Lung (tissue), 12 donors: ENCODE measurements around the gene WDSUB1. TPM values are rescaled to one million over a fixed set of nuclear protein-coding genes. Genes with fewer than 3 reads are reported as not detected.
A peak's percentile ranks its signal among the peaks of the same experiment; 100 is the strongest.

Experiments
- ATAC-seq: fragments of 200-7000 bp; cut with Tn5 transposase; one replicate; pipeline ENCODE4 v1.9.1; 2020; ENCODE audit warnings: moderate number of reproducible peaks; ENCODE audit not compliant: insufficient read depth, low FRiP score
- DNase-seq, 3 donors: peaks; one replicate each; pipeline ENCODE4 v3.0.0-alpha.2; 2013 to 2017
- H3K27ac ChIP-seq, 2 donors: one replicate each; pipeline ENCODE4 v1.5.1; 2013; ENCODE audit warnings: mild to moderate bottlenecking in 2 of 2, moderate library complexity in 2 of 2, control low read depth in 1 of 2, inconsistent platforms in 1 of 2, low read depth in 1 of 2, low read length in 1 of 2
- H3K27me3 ChIP-seq, 3 donors: one replicate each; pipeline ENCODE4 v1.5.1; 2013; ENCODE audit warnings: low read length in 2 of 3; ENCODE audit not compliant: control insufficient read depth in 3 of 3, insufficient read depth in 3 of 3
- H3K36me3 ChIP-seq, 4 donors: one replicate each; pipeline ENCODE4 v1.5.1; 2013; ENCODE audit warnings: low read length in 4 of 4, mild to moderate bottlenecking in 1 of 4, moderate library complexity in 1 of 4; ENCODE audit not compliant: control insufficient read depth in 4 of 4, insufficient read depth in 4 of 4
- H3K4me1 ChIP-seq, 5 donors: one replicate each; pipeline ENCODE4 v1.5.1; 2013; ENCODE audit warnings: low read length in 5 of 5, mild to moderate bottlenecking in 2 of 5, moderate library complexity in 1 of 5; ENCODE audit not compliant: control insufficient read depth in 5 of 5, insufficient read depth in 5 of 5
- H3K4me3 ChIP-seq: one replicate; pipeline ENCODE4 v1.5.1; 2013; ENCODE audit warnings: mild to moderate bottlenecking, control low read depth, moderate library complexity
- H3K9ac ChIP-seq, 2 donors: one replicate each; pipeline ENCODE4 v1.5.1; 2013; ENCODE audit warnings: low read length in 2 of 2, control low read depth in 1 of 2; ENCODE audit not compliant: insufficient read depth in 1 of 2
- H3K9me3 ChIP-seq, 4 donors: one replicate each; pipeline ENCODE4 v1.5.1; 2013; ENCODE audit warnings: low read length in 3 of 4, mild to moderate bottlenecking in 1 of 4, moderate library complexity in 1 of 4; ENCODE audit not compliant: control insufficient read depth in 4 of 4, insufficient read depth in 3 of 4
- CTCF ChIP-seq: IDR thresholded peaks from 2 replicates; pipeline ENCODE4 v1.5.1; 2012; ENCODE audit warnings: mild to moderate bottlenecking; ENCODE audit errors: control extremely low read depth, extremely low read depth
- WGBS, 2 donors: extraction: QIAGEN DNeasy Blood & Tissue Kit; methylation state at CpG; one replicate each; pipeline ENCODE4 v1.1.7; 2013; 5-methylcytosine and 5-hydroxymethylcytosine counted together
- polyA plus RNA-seq, 2 donors: library from polyadenylated mRNA; stranded (reverse); fragments of 200-250 nt; gene quantifications; one replicate each; pipeline ENCODE4 v1.2.1, GENCODE V29; 2013
- total RNA-seq, 2 donors: library from RNA; depleted of rRNA in 1 of 2; stranded (reverse); fragments of >200 nt in 1 of 2; gene quantifications; one replicate each; pipeline ENCODE4 v1.2.1, GENCODE V29; 2014 to 2021
- donor health status: control.
- donor health status: control.
- donor health status: Bipolar disorder and iron deficiency.
- donor health status: healthy.
- donor health status: DM: yes; HTN: yes; CAD: no.

The WDSUB1 gene
- total and polyA plus RNA-seq, 4 donors = 7.7 to 18.3 (median 9.8) TPM

GRCh38 chr2:159204381-159205144, 81.9 kb downstream of the WDSUB1 start:
- WGBS, 2 donors = 94 to 95% methylated on average over 15 of the region's 15 CpGs
- no peak for TF ChIP-seq CTCF
- peaks cover 4 to 20% (median 7%) of the 10 kb centered on the region in 4 donors for H3K36me3 ChIP-seq
- no peak overlapping the region for H3K27ac ChIP-seq
- no peak for DNase-seq
- no peak for ATAC-seq
- peaks cover 8 to 36% (median 14%) of the 10 kb centered on the region in 5 donors for H3K4me1 ChIP-seq
- no peaks in the 10 kb centered on the region for H3K27me3 ChIP-seq
- H3K9me3 ChIP-seq = no peaks in the 10 kb centered on the region
- no peak overlapping the region for H3K4me3 ChIP-seq
- H3K9ac ChIP-seq = no peak overlapping the region

- Histone ChIP-seq H3K9ac (no peak overlapping the region), H3K9me3 (no peaks in the 10 kb centered on the region), H3K27me3 (no peaks in the 10 kb centered on the region), H3K36me3 (peaks cover 10 to 29% (median 16%) of the 10 kb centered on the region in 4 donors), H3K27ac (peak overlapping the region; percentile 49 to 85), H3K4me3 (no peak overlapping the region), H3K4me1 (peaks cover 6 to 36% (median 14%) of the 10 kb centered on the region in 5 donors)
- ATAC-seq (peak; percentile 78), DNase-seq (peak; percentile 79 to 88 (median 82))
- WGBS, 2 donors = 74 to 75% methylated on average over 4 of the region's 4 CpGs
- no peak for TF ChIP-seq CTCF
Observed at GRCh38 chr2:159202568-159203071, 83.9 kb downstream of the WDSUB1 start.

- peaks cover 6 to 30% (median 14%) of the 10 kb centered on the region in 5 donors for H3K4me1 ChIP-seq
- DNase-seq = peak; percentile 73 to 83 (median 81)
- no peak overlapping the region for H3K4me3 ChIP-seq
- H3K36me3 ChIP-seq = peaks cover 12 to 34% (median 21%) of the 10 kb centered on the region in 4 donors
- ATAC-seq = no peak
- WGBS, 2 donors = 59 to 66% methylated on average over 8 of the region's 8 CpGs
- no peaks in the 10 kb centered on the region for H3K9me3 ChIP-seq
- no peak overlapping the region for H3K9ac ChIP-seq
- peak overlapping the region; percentile 84 to 85 for H3K27ac ChIP-seq
- H3K27me3 ChIP-seq = no peaks in the 10 kb centered on the region
- TF ChIP-seq CTCF = no peak
Observed at GRCh38 chr2:159201360-159202063, 85.0 kb downstream of the WDSUB1 start.
